Trophoblast cell (in vitro differentiated cells and primary cell): ENCODE measurements around the gene SMIM23.

ENCODE experiments used
- DNase-seq, 2 donors: peaks; one replicate each; pipeline ENCODE4 v3.0.0-alpha.2; 2016
- H2AFZ ChIP-seq: 2 replicates; pipeline ENCODE4 v1.6.1; 2013; ENCODE audit warnings: low read length, moderate library complexity, mild to moderate bottlenecking; ENCODE audit not compliant: insufficient read depth, poor library complexity
- H2AK5ac ChIP-seq: 2 replicates; pipeline ENCODE4 v1.6.1; 2013; ENCODE audit warnings: mild to moderate bottlenecking, low read length
- H2BK120ac ChIP-seq: 2 replicates; pipeline ENCODE4 v1.6.1; 2013; ENCODE audit warnings: low read length, mild to moderate bottlenecking, moderate library complexity; ENCODE audit not compliant: insufficient read depth, poor library complexity
- H2BK12ac ChIP-seq: 2 replicates; pipeline ENCODE4 v1.6.1; 2013; ENCODE audit warnings: mild to moderate bottlenecking, low read length, moderate library complexity
- H2BK5ac ChIP-seq: 2 replicates; pipeline ENCODE4 v1.6.1; 2013; ENCODE audit warnings: low read length, low read depth, moderate library complexity, mild to moderate bottlenecking; ENCODE audit not compliant: poor library complexity
- H3K14ac ChIP-seq: 2 replicates; pipeline ENCODE4 v1.6.1; 2013; ENCODE audit warnings: mild to moderate bottlenecking, low read length
- H3K18ac ChIP-seq: 2 replicates; pipeline ENCODE4 v1.6.1; 2013; ENCODE audit warnings: mild to moderate bottlenecking, low read length
- H3K23ac ChIP-seq: 2 replicates; pipeline ENCODE4 v1.6.1; 2013; ENCODE audit warnings: low read length
- H3K27ac ChIP-seq: 2 replicates; pipeline ENCODE4 v1.5.1; 2013; ENCODE audit warnings: low read depth, mild to moderate bottlenecking, inconsistent platforms, low read length, moderate library complexity
- H3K27me3 ChIP-seq: 2 replicates; pipeline ENCODE4 v1.6.1; 2013; ENCODE audit warnings: inconsistent platforms, mild to moderate bottlenecking, low read length, moderate library complexity; ENCODE audit not compliant: insufficient read depth
- H3K36me3 ChIP-seq, 2 experiments: 1 replicate in 1 of 2; 2 replicates in 1 of 2; pipeline ENCODE4 v1.6.1; 2013; ENCODE audit warnings: low read length in 2 of 2, mild to moderate bottlenecking in 2 of 2, moderate library complexity in 1 of 2; ENCODE audit not compliant: insufficient read depth in 2 of 2, control insufficient read depth in 1 of 2
- H3K4ac ChIP-seq: 2 replicates; pipeline ENCODE4 v1.6.1; 2013; ENCODE audit warnings: low read depth, mild to moderate bottlenecking, low read length, moderate library complexity
- H3K4me1 ChIP-seq, 2 experiments: 1 replicate in 1 of 2; 2 replicates in 1 of 2; pipeline ENCODE4 v1.6.1; 2013; ENCODE audit warnings: low read length in 2 of 2, mild to moderate bottlenecking in 2 of 2, moderate library complexity in 1 of 2; ENCODE audit not compliant: insufficient read depth in 2 of 2, control insufficient read depth in 1 of 2
- H3K4me2 ChIP-seq: 2 replicates; pipeline ENCODE4 v1.6.1; 2013; ENCODE audit warnings: inconsistent platforms, mild to moderate bottlenecking, low read length, moderate library complexity
- H3K4me3 ChIP-seq: 2 replicates; pipeline ENCODE4 v1.5.1; 2013; ENCODE audit warnings: mild to moderate bottlenecking, low read depth, low read length, inconsistent platforms
- H3K79me1 ChIP-seq: one replicate; pipeline ENCODE4 v1.6.1; 2013; ENCODE audit warnings: low read length
- H3K79me2 ChIP-seq: 2 replicates; pipeline ENCODE4 v1.6.1; 2013; ENCODE audit warnings: low read length, mild to moderate bottlenecking; ENCODE audit not compliant: control insufficient read depth, insufficient read depth, poor library complexity
- H3K9ac ChIP-seq: 2 replicates; pipeline ENCODE4 v1.6.1; 2013; ENCODE audit warnings: mild to moderate bottlenecking, low read length
- H3K9me3 ChIP-seq: 2 replicates; pipeline ENCODE4 v1.6.1; 2013; ENCODE audit warnings: low read depth, mild to moderate bottlenecking, control low read depth, inconsistent platforms, low read length; ENCODE audit not compliant: insufficient read depth
- H4K12ac ChIP-seq: 2 replicates; pipeline ENCODE4 v1.6.1; 2013; ENCODE audit warnings: low read depth, mild to moderate bottlenecking, low read length, moderate library complexity
- H4K8ac ChIP-seq: 2 replicates; pipeline ENCODE4 v1.6.1; 2013; ENCODE audit warnings: low read depth, mild to moderate bottlenecking, low read length, moderate library complexity
- H4K91ac ChIP-seq: one replicate; pipeline ENCODE4 v1.6.1; 2013; ENCODE audit warnings: low read depth, mild to moderate bottlenecking, low read length, moderate library complexity
- WGBS: extraction: QIAGEN DNeasy Blood & Tissue Kit; methylation state at CpG from one replicate; pipeline ENCODE4 v1.1.7; 2013; ENCODE audit warnings: missing lambda C conversion rate; ENCODE audit not compliant: insufficient read length, insufficient coverage; ENCODE audit errors: extremely low coverage; 5-methylcytosine and 5-hydroxymethylcytosine counted together

The SMIM23 gene

GRCh38 chr5:171839112-171839511 is 53.5 kb downstream of the SMIM23 start:
- Histone ChIP-seq H3K79me2 (no peaks in the 10 kb centered on the region), H2BK120ac (no peak overlapping the region), H3K27ac (no peak overlapping the region), H3K4me1 (peaks cover 0 to 2% of the 10 kb centered on the region in 2 experiments), H2BK12ac (no peak overlapping the region), H3K27me3 (no peaks in the 10 kb centered on the region), H3K9ac (no peak overlapping the region), H2AFZ (no peak overlapping the region), H2AK5ac (no peak overlapping the region), H4K8ac (no peak overlapping the region), H4K91ac (no peak overlapping the region), H4K12ac (no peak overlapping the region), H2BK5ac (no peak overlapping the region), H3K4me2 (no peak overlapping the region), H3K36me3 (no peaks in the 10 kb centered on the region), H3K14ac (no peak overlapping the region), H3K23ac (no peak overlapping the region), H3K79me1 (no peaks in the 10 kb centered on the region), H3K4me3 (no peak overlapping the region), H3K4ac (no peak overlapping the region), H3K18ac (no peak overlapping the region), H3K9me3 (no peaks in the 10 kb centered on the region)
- no peak for DNase-seq
- no CpG with 5 or more reads among the region's 2 CpGs for WGBS

GRCh38 chr5:171840066-171840465 is 54.4 kb downstream of the SMIM23 start:
- peaks cover 0 to 2% of the 10 kb centered on the region in 2 experiments for H3K4me1 ChIP-seq
- H3K4me3 ChIP-seq: no peak overlapping the region
- no peak overlapping the region for H3K4ac ChIP-seq
- H4K12ac ChIP-seq: no peak overlapping the region
- H3K18ac ChIP-seq: no peak overlapping the region
- no peak overlapping the region for H3K4me2 ChIP-seq
- no peak overlapping the region for H4K91ac ChIP-seq
- H4K8ac ChIP-seq: no peak overlapping the region
- DNase-seq: no peak
- H3K79me2 ChIP-seq: no peaks in the 10 kb centered on the region
- H3K79me1 ChIP-seq: no peaks in the 10 kb centered on the region
- no peak overlapping the region for H2BK12ac ChIP-seq
- H3K23ac ChIP-seq: no peak overlapping the region
- WGBS: no CpG with 5 or more reads among the region's 2 CpGs
- no peak overlapping the region for H2AK5ac ChIP-seq
- H2AFZ ChIP-seq: no peak overlapping the region
- H3K9ac ChIP-seq: no peak overlapping the region
- H3K36me3 ChIP-seq: no peaks in the 10 kb centered on the region
- H3K27ac ChIP-seq: no peak overlapping the region
- no peak overlapping the region for H2BK120ac ChIP-seq
- H3K14ac ChIP-seq: no peak overlapping the region
- H3K27me3 ChIP-seq: no peaks in the 10 kb centered on the region
- H2BK5ac ChIP-seq: no peak overlapping the region
- no peaks in the 10 kb centered on the region for H3K9me3 ChIP-seq
